Measurements from ENCODE around the gene JARID2.
A peak's percentile ranks its signal among the peaks of the same experiment; 100 is the strongest.

JARID2 gene

GRCh38 chr6:15476631-15477380, 230.9 kb downstream of the JARID2 start:
- DNase-seq, result no peak

- DNase-seq, result no peak
Measured at GRCh38 chr6:15477746-15478145, 231.9 kb downstream of the JARID2 start.

- DNase-seq, result no peak
Measured at GRCh38 chr6:15479761-15480160, 233.9 kb downstream of the JARID2 start.

- DNase-seq, result no peak
Measured at GRCh38 chr6:15480525-15480924, 234.7 kb downstream of the JARID2 start.

- no peak for DNase-seq
Measured at GRCh38 chr6:15481390-15482291, 235.8 kb downstream of the JARID2 start.

GRCh38 chr6:15483060-15483459, 237.2 kb downstream of the JARID2 start:
- DNase-seq, result no peak

- no peak for DNase-seq
Measured at GRCh38 chr6:15484140-15484539, 238.3 kb downstream of the JARID2 start.

- no peak for DNase-seq
Measured at GRCh38 chr6:15484821-15485220, 239.0 kb downstream of the JARID2 start.

GRCh38 chr6:15485936-15486335, 240.1 kb downstream of the JARID2 start:
- DNase-seq, result no peak

- no peak for DNase-seq
Measured at GRCh38 chr6:15487262-15487661, 241.4 kb downstream of the JARID2 start.

GRCh38 chr6:15489261-15489962, 243.5 kb downstream of the JARID2 start:
- no peak for DNase-seq

- DNase-seq, result no peak
Measured at GRCh38 chr6:15490242-15491100, 244.6 kb downstream of the JARID2 start.

- DNase-seq, result peak; percentile 50
Measured at GRCh38 chr6:15491255-15491985, 245.6 kb downstream of the JARID2 start.

- no peak for DNase-seq
Measured at GRCh38 chr6:15491986-15492269, 246.1 kb downstream of the JARID2 start.

GRCh38 chr6:15493437-15494168, 247.7 kb downstream of the JARID2 start:
- no peak for DNase-seq

GRCh38 chr6:15495375-15495901, 249.6 kb downstream of the JARID2 start:
- DNase-seq, result no peak

- DNase-seq, result no peak
Measured at GRCh38 chr6:15496345-15497131, 250.7 kb downstream of the JARID2 start.

GRCh38 chr6:15498640-15499039, 252.8 kb downstream of the JARID2 start:
- DNase-seq, result no peak

- DNase-seq, result no peak
Measured at GRCh38 chr6:15499125-15499524, 253.3 kb downstream of the JARID2 start.

- DNase-seq, result no peak
Measured at GRCh38 chr6:15499591-15499990, 253.7 kb downstream of the JARID2 start.

Data from central memory CD4-positive, alpha-beta T cell (primary cell).